Globus pallidus (tissue), 1 donor: ENCODE results near the gene PHKG2.

Experiments used
- DNase-seq: peaks from one replicate; pipeline ENCODE4 v3.0.0-alpha.2; 2015; ENCODE audit warnings: low spot score

PHKG2 gene

DNA sequence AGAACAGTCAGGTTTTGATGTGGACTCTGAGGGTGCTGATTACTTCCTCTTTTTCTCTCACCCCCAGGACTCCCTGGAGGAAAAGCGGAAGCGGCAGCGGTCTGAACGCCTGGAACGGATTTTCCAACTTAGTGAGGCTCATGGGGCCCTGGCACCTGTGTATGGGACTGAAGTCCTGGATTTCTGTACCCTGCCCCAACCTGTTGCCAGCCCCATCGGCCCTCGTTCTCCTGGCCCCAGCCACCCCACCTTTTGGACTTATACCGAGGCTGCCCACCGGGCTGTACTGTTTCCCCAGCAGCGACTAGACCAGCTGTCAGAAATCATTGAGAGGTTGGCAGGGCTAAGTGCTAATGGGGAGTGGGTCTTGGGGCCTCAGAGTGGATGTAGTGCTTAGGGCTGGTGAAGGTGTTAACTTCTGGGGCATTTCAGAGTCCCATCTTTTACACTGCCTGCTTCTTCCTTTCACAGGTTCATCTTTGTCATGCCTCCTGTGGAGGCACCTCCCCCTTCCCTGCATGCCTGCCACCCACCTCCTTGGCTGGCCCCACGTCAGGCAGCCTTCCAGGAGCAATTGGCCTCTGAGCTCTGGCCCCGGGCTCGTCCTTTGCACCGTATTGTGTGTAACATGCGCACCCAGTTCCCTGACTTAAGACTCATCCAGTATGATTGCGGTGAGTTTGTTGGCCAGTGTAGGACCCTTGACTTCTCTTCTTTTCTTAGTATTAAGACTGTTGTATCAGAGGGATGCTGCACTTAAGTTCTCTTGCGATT lies 19.1 kb upstream of the PHKG2 start:
- DNase-seq = no peak

DNA sequence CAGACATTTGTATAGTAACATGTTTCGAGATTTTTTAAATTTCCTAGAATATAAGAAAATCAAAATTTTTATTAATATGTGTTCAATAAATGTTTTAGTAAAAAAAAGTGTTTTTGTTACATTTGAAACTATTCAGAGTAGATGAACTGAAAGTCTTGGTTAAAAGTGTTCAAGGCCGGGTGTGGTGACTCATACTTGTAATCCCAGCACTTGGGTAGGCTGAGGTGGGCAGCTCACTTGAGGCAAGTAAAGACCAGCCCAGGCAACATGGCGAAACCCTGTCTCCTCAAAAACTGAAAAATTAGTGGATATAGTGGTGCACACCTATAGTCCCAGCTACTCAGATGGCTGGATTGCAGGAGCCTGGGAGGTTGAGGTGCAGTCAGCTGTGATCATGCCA lies 16.8 kb upstream of the PHKG2 start:
- no peak for DNase-seq

DNA sequence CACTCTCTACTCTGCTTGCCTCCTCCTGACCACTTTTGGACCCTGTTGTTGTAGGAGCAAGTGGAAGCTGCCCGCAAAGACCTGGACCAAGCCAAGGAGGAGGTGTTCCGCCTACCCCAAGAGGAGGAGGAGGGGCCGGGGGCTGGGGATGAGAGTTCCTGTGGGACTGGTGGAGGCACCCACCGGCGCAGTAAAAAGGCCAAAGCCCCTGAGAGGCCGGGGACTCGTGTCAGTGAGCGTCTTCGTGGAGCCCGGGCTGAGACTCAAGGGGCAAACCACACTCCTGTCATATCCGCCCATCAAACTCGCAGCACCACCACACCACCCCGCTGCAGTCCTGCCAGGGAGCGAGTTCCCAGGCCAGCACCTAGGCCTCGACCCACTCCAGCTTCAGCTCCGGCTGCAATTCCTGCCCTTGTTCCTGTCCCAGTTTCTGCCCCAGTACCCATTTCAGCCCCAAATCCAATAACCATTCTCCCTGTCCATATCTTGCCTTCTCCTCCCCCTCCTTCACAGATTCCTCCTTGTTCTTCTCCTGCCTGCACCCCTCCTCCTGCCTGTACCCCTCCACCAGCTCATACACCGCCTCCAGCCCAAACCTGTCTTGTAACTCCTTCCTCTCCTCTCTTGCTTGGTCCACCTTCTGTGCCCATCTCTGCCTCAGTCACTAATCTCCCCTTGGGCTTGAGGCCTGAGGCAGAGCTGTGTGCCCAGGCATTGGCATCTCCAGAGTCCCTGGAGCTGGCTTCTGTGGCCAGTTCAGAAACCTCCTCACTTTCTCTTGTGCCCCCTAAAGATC lies 11.0 kb upstream of the PHKG2 start:
- DNase-seq = no peak

DNA sequence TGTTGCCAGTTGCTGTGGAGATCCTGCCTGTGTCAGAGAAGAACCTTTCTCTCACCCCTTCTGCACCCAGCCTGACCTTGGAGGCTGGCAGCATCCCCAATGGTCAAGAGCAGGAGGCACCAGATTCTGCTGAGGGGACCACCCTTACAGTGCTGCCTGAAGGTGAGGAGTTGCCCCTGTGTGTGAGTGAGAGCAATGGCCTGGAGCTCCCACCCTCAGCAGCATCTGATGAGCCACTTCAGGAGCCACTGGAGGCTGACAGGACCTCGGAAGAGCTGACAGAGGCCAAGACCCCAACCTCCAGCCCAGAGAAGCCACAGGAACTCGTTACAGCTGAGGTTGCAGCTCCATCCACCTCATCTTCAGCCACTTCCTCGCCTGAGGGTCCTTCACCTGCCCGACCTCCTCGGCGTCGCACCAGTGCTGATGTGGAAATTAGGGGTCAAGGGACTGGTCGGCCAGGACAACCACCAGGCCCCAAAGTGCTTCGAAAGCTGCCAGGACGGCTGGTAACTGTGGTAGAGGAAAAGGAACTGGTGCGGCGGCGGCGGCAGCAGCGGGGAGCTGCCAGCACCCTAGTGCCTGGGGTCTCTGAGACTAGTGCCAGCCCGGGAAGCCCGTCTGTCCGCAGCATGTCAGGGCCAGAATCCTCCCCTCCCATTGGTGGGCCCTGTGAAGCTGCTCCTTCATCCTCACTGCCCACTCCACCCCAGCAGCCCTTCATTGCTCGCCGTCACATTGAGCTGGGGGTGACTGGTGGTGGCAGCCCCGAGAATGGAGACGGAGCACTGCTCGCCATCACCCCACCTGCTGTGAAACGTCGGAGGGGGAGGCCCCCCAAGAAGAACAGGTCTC lies 10.2 kb upstream of the PHKG2 start:
- DNase-seq = no peak

DNA sequence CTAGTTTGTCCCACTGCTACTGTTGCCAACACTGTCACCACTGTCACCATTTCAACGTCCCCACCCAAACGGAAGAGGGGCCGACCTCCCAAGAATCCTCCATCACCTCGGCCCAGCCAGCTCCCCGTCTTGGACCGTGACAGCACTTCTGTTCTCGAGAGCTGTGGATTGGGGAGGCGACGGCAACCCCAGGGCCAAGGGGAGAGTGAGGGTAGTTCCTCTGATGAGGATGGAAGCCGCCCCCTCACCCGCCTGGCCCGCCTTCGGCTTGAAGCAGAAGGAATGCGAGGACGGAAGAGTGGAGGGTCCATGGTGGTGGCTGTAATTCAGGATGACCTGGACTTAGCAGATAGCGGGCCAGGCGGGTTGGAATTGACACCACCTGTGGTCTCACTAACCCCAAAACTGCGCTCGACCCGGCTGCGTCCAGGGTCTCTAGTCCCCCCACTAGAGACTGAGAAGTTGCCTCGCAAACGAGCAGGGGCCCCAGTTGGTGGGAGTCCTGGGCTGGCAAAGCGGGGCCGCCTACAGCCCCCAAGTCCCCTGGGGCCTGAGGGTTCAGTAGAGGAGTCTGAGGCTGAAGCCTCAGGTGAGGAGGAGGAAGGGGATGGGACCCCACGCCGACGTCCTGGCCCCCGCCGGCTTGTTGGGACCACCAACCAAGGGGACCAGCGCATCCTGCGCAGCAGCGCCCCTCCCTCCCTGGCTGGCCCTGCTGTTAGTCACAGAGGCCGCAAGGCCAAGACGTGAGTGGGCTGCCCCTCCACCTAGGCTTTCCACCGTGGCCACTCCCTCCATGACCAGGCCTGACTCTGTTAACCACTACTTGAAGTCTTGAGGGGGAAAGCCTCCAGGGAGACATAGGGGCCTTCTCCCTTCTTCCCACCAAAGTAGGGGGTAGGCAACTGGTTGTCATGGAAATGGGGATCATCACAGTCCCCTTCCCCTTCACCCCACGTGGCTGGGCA lies 9.0 kb upstream of the PHKG2 start:
- no peak for DNase-seq

DNA sequence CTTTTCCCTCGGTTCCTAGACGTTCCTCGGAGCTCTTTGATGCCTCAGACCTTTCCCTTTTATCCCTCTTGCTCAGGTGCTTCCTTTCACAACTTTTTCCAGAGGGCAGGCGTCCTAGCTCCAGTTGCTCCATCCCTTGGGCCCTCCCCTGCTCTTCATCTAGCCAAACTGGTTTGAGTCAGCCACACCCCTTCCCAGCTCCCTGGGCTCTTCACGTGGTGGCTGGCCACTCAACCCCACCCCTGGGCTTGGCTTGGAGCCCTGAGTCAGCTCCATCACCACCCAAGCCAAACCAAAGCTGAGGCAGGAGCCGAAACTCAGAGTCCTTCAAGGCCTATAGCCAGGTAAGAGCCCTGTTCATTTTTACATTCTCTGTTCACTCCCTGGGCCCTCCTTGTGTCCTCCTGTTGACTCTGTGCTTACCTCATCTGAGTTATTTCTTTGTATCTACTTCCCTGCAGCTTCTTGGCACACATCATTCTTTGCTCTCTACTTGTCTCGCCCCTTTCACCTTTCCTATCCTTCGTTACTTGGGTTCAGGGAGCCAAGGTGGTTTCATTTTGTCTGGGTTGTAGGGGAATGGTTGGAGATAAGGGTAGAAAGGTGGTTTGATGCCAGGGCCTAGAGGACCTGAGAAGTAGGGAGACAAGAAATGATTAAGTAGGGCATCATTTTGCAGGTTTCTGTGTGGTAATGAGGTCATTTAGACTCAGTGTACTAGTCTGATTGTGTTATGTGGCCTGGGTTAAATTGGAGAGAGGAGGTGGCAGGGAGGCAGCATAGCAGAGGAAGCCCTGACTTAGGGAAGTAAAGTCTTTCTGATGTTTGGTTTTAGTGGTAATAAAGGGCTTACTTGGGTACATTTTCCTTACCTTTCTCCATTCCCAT lies 7.6 kb upstream of the PHKG2 start:
- no peak for DNase-seq

DNA sequence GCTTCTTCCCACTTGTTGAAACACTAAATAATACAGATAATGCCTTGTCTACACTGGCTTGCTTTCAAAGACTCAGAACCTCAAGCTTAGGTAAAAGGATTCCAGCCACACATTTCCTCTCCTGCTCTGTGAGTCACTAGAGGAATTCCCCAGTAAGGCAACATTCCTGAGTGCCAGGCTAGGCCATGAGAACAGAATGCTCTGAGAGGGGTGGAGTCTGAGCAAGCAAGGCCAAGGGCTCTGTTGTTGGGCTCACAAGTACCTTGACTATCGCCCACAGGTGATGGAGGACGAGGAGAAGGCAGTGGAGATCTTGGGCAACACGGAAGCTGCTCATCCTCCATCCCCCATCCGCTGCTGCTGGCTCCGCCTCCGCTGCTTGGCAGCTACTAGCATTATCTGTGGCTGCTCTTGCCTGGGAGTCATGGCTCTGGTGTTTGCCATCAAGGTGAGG lies 6.7 kb upstream of the PHKG2 start:
- DNase-seq = no peak

DNA sequence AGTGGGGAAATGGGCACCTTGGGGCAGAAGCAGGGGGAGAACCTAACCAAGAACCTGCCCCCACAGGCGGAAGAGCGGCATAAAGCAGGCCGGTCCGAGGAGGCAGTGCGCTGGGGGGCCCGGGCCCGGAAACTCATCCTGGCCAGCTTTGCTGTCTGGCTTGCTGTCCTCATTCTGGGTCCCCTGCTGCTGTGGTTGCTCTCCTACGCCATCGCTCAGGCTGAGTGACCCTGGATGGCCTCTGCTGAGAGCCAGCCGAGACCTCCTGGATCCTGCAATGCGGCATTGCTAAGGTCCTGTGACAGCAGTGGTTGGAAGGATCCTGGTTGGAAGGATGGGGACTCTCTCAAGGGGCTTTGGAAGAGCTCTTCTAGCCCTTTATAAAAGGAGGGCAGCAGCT lies 4.5 kb upstream of the PHKG2 start:
- no peak for DNase-seq

DNA sequence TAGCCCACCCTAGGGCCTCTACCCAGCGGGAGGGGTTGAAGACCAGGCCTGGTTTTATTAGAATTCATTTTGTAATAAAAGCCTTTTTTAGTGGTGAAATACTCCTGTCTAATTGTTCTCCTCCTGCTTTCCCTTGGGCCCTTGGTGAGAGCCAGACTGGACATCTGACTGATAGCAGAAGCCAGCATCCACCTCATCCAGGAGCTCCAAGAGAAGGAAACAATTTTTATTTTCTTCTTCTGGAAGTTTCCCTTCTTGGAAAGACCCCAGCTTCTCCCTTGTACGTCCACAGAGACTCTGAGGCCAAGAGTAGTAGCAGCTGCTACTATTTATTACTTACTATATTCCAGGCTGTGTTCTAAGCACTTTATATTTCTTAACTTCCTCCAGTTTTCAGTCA lies 4.0 kb upstream of the PHKG2 start:
- DNase-seq = no peak

DNA sequence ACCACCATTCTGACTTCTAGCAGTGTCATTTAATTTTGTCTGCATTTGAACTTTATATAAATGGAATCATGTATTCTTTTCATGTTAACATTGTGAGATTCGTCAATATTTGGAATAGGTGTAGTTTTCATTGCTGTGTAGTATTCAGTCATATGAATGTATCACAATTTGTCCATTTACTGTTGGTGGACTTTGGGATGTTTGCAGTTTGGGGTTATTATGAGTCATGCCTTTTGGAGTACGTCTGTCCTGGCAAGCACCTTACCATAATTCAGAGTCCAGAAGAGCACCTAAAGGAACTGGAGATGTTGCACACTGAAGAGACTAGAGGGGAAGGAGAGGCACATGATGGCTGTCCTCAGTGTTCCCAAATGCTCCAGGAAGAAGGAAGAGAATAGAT lies 3.1 kb upstream of the PHKG2 start:
- no peak for DNase-seq

DNA sequence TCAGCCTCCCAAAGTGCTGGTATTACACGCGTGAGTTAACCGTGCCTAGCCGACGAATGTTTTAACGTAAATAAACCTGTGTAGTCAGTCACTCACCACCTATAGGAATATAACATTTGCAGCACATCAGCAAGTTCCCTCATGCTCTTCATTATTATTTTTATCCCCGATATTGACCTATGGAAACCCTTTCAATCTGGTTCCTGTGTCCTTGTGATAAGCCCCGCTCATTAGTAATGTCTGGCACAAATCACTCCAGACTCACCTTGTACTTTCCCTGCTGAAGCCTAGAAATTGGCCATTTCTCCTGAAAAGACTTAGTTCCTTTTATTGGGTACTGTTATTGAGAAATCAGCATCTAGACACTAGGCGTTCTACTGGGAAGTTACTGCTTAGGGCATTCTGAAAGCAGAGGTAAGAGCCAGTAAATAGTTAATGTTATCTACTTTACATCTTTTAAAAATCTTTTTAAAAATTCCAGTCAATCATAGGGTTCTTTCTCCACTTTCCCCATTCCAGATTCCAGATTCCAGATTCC lies 1.5 kb upstream of the PHKG2 start:
- no peak for DNase-seq

DNA sequence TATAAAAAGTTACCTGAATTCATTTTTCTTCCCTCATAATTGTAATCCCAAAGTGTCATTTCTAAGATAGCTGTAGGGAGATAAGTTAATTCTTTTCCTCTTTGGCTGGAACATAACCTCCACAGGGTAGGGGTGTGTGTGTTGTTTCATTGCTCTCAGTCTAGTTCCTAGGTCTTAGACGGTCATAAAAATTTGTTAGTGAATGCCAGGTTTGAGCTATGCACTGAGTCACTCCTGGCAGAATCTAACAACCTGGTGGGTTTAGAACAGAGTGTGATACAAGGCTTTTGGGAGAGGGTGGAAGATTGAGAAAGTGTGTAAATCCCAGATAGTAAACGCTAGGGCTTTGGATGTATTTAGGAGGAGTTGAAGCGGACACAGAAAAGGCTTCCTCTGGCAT lies 894 bp upstream of the PHKG2 start:
- no peak for DNase-seq

DNA sequence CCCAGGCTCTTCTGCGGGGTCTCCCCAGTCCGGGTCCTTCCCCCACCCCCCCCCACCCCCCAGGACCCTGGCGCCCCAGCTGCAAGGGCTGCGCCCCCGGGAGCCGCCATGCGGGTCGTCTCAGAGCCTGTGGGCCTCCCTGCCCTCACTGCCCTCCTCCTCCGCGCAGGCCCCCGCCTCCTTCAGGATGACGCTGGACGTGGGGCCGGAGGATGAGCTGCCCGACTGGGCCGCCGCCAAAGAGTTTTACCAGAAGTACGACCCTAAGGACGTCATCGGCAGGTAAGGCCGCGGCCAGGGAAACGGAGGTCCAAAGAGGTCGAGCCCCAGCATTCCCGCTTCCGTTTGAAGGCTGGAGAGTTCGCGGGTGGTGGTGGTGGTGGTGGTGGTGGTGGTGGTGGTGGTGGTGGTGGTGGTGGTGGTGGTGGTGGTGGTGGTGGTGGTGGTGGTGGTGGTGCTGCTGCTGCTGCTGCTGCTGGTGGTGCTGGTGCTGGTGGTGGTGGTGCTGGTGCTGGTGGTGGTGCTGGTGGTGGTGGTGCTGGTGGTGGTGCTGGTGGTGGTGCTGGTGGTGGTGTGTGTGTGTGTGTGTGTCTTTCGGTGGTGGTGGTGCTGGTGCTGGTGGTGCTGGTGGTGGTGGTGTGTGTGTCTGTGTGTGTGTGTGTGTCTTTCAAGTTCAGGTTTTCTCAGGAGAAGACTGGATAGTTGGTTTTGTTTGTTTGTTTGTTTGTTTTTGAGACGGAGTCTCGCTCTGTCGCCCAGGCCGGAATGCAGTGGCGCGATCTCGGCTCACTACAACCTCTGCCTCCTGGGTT lies 615 bp downstream of the PHKG2 start:
- no peak for DNase-seq

DNA sequence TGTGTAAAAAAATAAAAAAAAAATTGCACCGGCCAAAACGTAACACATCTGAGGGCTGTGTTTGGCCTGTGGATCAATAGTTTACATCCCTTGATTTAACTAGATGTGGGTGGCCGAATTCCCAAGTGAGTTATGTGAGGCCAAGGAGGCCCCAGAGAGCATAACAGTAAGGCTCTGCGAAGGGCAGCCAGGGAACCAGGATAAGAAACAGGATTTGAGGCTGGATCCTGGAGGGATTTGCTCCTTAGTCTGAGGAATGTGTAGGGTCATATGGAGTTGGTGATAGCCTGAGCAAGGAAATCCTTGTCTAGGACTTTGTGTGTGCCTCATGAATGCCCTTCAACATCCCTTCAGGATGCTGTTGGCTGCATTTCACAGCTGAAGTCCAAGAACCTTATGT lies 2.0 kb downstream of the PHKG2 start:
- no peak for DNase-seq

DNA sequence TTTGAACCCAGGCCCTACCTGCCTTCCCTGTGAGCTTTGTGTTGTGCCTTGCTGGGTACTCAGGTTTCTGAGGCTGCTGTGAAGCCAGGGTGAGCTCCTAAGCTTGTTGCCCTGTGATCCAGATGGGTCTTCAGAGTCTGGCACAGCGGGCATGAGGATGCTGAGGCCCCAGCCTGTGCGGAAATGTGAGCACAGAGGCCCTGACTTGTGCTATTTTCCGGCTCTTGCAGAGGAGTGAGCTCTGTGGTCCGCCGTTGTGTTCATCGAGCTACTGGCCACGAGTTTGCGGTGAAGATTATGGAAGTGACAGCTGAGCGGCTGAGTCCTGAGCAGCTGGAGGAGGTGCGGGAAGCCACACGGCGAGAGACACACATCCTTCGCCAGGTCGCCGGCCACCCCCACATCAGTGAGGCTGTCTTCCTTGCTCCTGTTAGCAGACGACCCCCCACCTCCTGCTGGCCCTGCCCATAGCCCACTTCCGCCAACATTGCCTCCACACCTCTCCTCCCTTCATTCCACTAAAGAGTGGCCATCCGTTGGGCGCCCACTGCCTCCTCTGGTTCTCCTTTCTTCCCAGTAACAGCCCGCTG lies 2.7 kb downstream of the PHKG2 start:
- DNase-seq = no peak

DNA sequence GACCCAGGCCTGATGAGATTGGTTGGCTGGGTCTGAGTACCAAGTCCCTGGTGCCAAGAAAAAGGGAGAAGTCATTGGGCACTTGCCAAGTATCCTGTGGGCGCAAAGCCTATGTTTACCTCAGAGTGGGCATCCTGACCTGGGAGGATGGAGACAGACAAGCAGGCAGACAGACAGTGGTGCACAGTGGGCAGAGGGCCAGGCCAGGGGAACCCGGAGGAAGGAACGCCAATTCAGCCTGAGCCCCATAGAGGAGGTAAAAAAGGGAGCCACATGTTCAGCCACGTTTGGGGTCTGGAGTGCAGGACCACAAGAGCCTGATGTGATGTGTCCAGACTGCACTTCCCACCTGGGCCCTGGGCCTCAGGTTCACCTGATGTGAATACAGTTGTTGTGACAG lies 5.4 kb downstream of the PHKG2 start:
- no peak for DNase-seq

DNA sequence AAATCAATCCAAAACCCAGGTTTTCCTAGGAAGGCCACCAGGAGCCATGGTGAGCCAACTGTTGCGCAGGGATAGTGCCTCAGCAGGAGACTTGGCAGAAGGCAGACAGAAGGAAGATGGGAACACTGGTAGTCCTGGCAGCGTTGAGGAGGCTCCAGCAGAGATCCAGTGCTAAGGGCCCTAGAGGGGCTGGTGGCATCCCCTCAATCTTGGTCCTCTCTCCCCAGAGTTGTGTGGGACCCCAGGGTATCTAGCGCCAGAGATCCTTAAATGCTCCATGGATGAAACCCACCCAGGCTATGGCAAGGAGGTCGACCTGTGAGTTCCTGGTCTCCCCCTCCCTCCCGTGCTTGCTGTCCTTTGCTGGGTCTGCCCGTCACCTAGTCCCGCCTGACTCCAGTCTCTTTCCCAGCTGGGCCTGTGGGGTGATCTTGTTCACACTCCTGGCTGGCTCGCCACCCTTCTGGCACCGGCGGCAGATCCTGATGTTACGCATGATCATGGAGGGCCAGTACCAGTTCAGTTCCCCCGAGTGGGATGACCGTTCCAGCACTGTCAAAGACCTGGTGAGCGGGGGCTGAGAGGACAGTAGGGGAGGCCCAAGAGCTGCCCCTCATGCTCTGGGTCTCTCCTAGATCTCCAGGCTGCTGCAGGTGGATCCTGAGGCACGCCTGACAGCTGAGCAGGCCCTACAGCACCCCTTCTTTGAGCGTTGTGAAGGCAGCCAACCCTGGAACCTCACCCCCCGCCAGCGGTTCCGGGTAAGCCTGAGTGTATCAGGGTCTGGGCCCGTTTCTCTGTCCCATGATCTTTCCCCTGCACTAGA lies 7.9 kb downstream of the PHKG2 start:
- DNase-seq = no peak

DNA sequence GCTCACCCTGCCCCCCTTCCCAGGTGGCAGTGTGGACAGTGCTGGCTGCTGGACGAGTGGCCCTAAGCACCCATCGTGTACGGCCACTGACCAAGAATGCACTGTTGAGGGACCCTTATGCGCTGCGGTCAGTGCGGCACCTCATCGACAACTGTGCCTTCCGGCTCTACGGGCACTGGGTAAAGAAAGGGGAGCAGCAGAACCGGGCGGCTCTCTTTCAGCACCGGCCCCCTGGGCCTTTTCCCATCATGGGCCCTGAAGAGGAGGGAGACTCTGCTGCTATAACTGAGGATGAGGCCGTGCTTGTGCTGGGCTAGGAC lies 8.5 kb downstream of the PHKG2 start:
- no peak for DNase-seq
